DND-41 (cell line): Measurements from ENCODE around the gene PCDH19.

Experiments used
- ATAC-seq: fragments of 200-7000 bp; cut with Tn5 transposase; 3 replicates; pipeline ENCODE4 v1.9.1; 2021; ENCODE audit warnings: low read depth; ENCODE audit not compliant: insufficient read depth
- DNase-seq: peaks from one replicate; pipeline ENCODE4 v3.0.0-alpha.2; 2020
- H2AFZ ChIP-seq: 2 replicates; pipeline ENCODE4 v1.6.0; 2012; ENCODE audit warnings: low read depth, low read length
- H3K27ac ChIP-seq: 2 replicates; pipeline ENCODE4 v1.5.1; 2012; ENCODE audit warnings: low read length, inconsistent platforms
- H3K27me3 ChIP-seq: fragments of 200-600 bp; sonication (generic); 2 replicates; pipeline ENCODE4 v1.6.0; 2012; ENCODE audit warnings: low read length, mild to moderate bottlenecking, inconsistent platforms; ENCODE audit not compliant: insufficient read depth, poor library complexity
- H3K36me3 ChIP-seq: 2 replicates; pipeline ENCODE4 v1.5.1; 2012; ENCODE audit warnings: low read length, inconsistent platforms; ENCODE audit not compliant: insufficient read depth
- H3K4me1 ChIP-seq: 2 replicates; pipeline ENCODE4 v1.5.1; 2012; ENCODE audit warnings: mild to moderate bottlenecking, low read length; ENCODE audit not compliant: insufficient read depth
- H3K4me2 ChIP-seq: 2 replicates; pipeline ENCODE4 v1.6.0; 2012; ENCODE audit warnings: mild to moderate bottlenecking, moderate library complexity, low read length, inconsistent platforms; ENCODE audit not compliant: insufficient read depth
- H3K4me3 ChIP-seq, 2 experiments: fragments of 200-600 bp in 1 of 2; shearing (Covaris generic) in 1 of 2; 2 replicates each; pipeline ENCODE4 v1.5.1; 2012 to 2016; ENCODE audit warnings: inconsistent platforms in 2 of 2, low read length in 2 of 2, mild to moderate bottlenecking in 2 of 2, low read depth in 1 of 2, moderate library complexity in 1 of 2
- H3K79me2 ChIP-seq: 2 replicates; pipeline ENCODE4 v1.6.0; 2012; ENCODE audit warnings: low read length, inconsistent platforms; ENCODE audit not compliant: insufficient read depth
- H3K9ac ChIP-seq: 2 replicates; pipeline ENCODE4 v1.6.0; 2012; ENCODE audit warnings: low read depth, mild to moderate bottlenecking, inconsistent platforms, low read length, moderate library complexity
- H3K9me3 ChIP-seq: 2 replicates; pipeline ENCODE4 v1.5.1; 2012; ENCODE audit warnings: low read length, moderate library complexity, mild to moderate bottlenecking, inconsistent platforms; ENCODE audit not compliant: insufficient read depth, severe bottlenecking
- H4K20me1 ChIP-seq: 2 replicates; pipeline ENCODE4 v1.6.0; 2012; ENCODE audit warnings: low read length; ENCODE audit not compliant: insufficient read depth
- CTCF ChIP-seq: IDR thresholded peaks from 2 replicates; pipeline ENCODE4 v1.5.1; 2012; ENCODE audit warnings: borderline replicate concordance, low read length, moderate library complexity, mild to moderate bottlenecking; ENCODE audit not compliant: poor library complexity, severe bottlenecking; ENCODE audit errors: extremely low read depth
- EZH2 ChIP-seq: IDR thresholded peaks from 3 replicates; pipeline ENCODE4 v1.6.1; 2012; ENCODE audit warnings: borderline replicate concordance, low read depth, mild to moderate bottlenecking, moderate library complexity, low read length, inconsistent platforms; ENCODE audit not compliant: severe bottlenecking

PCDH19 gene

GRCh38 chrX:100264200-100264599 is 145.9 kb downstream of the PCDH19 start:
- TF ChIP-seq EZH2 = no peak
- TF ChIP-seq CTCF = no peak
- no peak for DNase-seq
- ATAC-seq = no peak

GRCh38 chrX:100263650-100264049 is 146.4 kb downstream of the PCDH19 start:
- Histone ChIP-seq H3K4me1 (no peaks in the 10 kb centered on the region), H3K36me3 (no peaks in the 10 kb centered on the region), H3K79me2 (no peaks in the 10 kb centered on the region), H2AFZ (no peak overlapping the region), H3K4me3 (no peak overlapping the region), H3K27ac (no peak overlapping the region), H3K9ac (no peak overlapping the region), H4K20me1 (no peaks in the 10 kb centered on the region), H3K4me2 (no peak overlapping the region), H3K27me3 (no peaks in the 10 kb centered on the region), H3K9me3 (no peaks in the 10 kb centered on the region)
- ATAC-seq (no peak), DNase-seq (no peak)
- no peak for TF ChIP-seq CTCF
- no peak for TF ChIP-seq EZH2

More at GRCh38 chrX:100264200-100264599, 145.9 kb downstream of the PCDH19 start:
- H3K27ac ChIP-seq = no peak overlapping the region
- no peak overlapping the region for H3K4me2 ChIP-seq
- H3K4me1 ChIP-seq = no peaks in the 10 kb centered on the region
- no peaks in the 10 kb centered on the region for H3K27me3 ChIP-seq
- no peak overlapping the region for H3K4me3 ChIP-seq
- no peaks in the 10 kb centered on the region for H4K20me1 ChIP-seq
- no peak overlapping the region for H2AFZ ChIP-seq
- no peak overlapping the region for H3K9ac ChIP-seq
- H3K9me3 ChIP-seq = no peaks in the 10 kb centered on the region
- no peaks in the 10 kb centered on the region for H3K36me3 ChIP-seq
- H3K79me2 ChIP-seq = no peaks in the 10 kb centered on the region

- no peak for ATAC-seq
- Histone ChIP-seq H3K4me3 (no peak overlapping the region), H3K27me3 (no peaks in the 10 kb centered on the region), H2AFZ (no peak overlapping the region), H3K4me1 (no peaks in the 10 kb centered on the region), H3K36me3 (no peaks in the 10 kb centered on the region), H3K27ac (no peak overlapping the region), H4K20me1 (no peaks in the 10 kb centered on the region), H3K9me3 (no peaks in the 10 kb centered on the region), H3K9ac (no peak overlapping the region), H3K4me2 (no peak overlapping the region), H3K79me2 (no peaks in the 10 kb centered on the region)
- DNase-seq = no peak
- no peak for TF ChIP-seq EZH2
- no peak for TF ChIP-seq CTCF
Observed at GRCh38 chrX:100248885-100249493, 161.1 kb downstream of the PCDH19 start.

GRCh38 chrX:100247826-100248225 is 162.2 kb downstream of the PCDH19 start:
- no peak overlapping the region for H3K27ac ChIP-seq
- no peak overlapping the region for H3K4me3 ChIP-seq
- H3K79me2 ChIP-seq = no peaks in the 10 kb centered on the region
- no peak overlapping the region for H3K4me2 ChIP-seq
- no peak for DNase-seq
- H3K9ac ChIP-seq = no peak overlapping the region
- TF ChIP-seq EZH2 = no peak
- ATAC-seq = no peak
- no peaks in the 10 kb centered on the region for H3K36me3 ChIP-seq
- no peaks in the 10 kb centered on the region for H3K4me1 ChIP-seq
- no peaks in the 10 kb centered on the region for H3K27me3 ChIP-seq
- H3K9me3 ChIP-seq = no peaks in the 10 kb centered on the region
- H2AFZ ChIP-seq = no peak overlapping the region
- H4K20me1 ChIP-seq = no peaks in the 10 kb centered on the region
